Mucosa of rectum (tissue), 2 donors: ENCODE measurements around the gene CIBAR2.

Experiments used
- H3K27ac ChIP-seq, 2 donors: one replicate each; pipeline ENCODE4 v1.7.0; 2013; ENCODE audit warnings: inconsistent platforms in 2 of 2, low read depth in 2 of 2, low read length in 2 of 2
- H3K27me3 ChIP-seq, 2 donors: one replicate each; pipeline ENCODE4 v1.7.0; 2013; ENCODE audit warnings: low read length in 2 of 2; ENCODE audit not compliant: control insufficient read depth in 2 of 2, insufficient read depth in 2 of 2
- H3K36me3 ChIP-seq, 2 donors: one replicate each; pipeline ENCODE4 v1.7.0; 2013; ENCODE audit warnings: low read length in 2 of 2; ENCODE audit not compliant: control insufficient read depth in 2 of 2, insufficient read depth in 2 of 2
- H3K4me1 ChIP-seq, 2 donors: one replicate each; pipeline ENCODE4 v1.7.0; 2013; ENCODE audit warnings: low read length in 2 of 2, mild to moderate bottlenecking in 1 of 2; ENCODE audit not compliant: control insufficient read depth in 2 of 2, insufficient read depth in 2 of 2
- H3K4me3 ChIP-seq, 2 donors: one replicate each; pipeline ENCODE4 v1.7.0; 2013; ENCODE audit warnings: low read length in 2 of 2
- H3K9ac ChIP-seq, 2 donors: one replicate each; pipeline ENCODE4 v1.7.0; 2013; ENCODE audit warnings: low read length in 2 of 2, low read depth in 1 of 2, mild to moderate bottlenecking in 1 of 2
- H3K9me3 ChIP-seq, 2 donors: one replicate each; pipeline ENCODE4 v1.7.0; 2013; ENCODE audit warnings: low read length in 2 of 2; ENCODE audit not compliant: control insufficient read depth in 2 of 2
- donor health status: healthy.
- donor health status: Normal muscosa, but diverticular disease.

Gene CIBAR2

DNA sequence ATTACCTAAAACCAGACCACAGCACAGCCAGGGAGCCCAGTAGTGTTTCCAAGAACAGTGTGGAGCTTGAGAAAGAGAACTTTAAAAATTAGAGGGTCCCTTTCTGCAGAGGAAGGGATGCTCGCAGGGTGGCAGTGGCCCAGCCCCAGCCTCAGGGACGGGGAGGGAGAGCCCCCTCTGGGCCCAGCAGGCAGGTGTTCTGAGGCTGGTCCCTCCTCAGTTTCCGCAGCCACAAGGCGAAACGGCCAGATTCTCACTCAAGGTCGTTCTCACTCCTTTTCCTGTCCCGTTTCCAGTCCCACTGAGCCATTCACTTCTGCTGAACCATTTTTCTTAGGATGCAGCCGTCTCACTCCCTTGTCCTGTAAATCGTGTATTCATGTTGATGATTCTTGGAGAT, 20.0 kb downstream of the CIBAR2 start:
- H3K27me3 ChIP-seq: peaks cover 0 to 2% of the 10 kb centered on the region in 2 donors
- H3K9me3 ChIP-seq: no peaks in the 10 kb centered on the region
- no peak overlapping the region for H3K4me3 ChIP-seq
- H3K36me3 ChIP-seq: peaks cover 11 to 14% of the 10 kb centered on the region in 2 donors
- no peak overlapping the region for H3K9ac ChIP-seq
- no peak overlapping the region for H3K27ac ChIP-seq
- peaks cover 7 to 8% of the 10 kb centered on the region in 2 donors for H3K4me1 ChIP-seq

DNA sequence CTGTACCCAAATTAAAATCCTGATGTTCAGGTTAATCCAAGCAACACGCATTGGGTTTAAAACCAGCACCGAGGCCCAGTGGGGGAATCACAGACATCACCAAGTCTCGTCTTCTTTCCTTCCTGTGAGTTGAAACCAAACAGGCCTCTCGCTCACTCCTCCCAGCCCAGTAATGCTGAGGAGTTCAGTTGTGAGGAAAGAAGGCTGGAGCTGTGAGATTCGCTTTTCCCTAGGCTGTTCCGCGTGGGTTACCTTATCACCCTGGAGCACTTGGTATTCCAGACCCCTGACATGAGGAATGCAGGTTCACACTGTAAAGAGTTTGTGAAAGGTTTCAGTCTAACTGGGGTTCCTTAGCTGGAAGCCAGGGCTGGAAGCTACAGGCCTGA, 20.8 kb downstream of the CIBAR2 start:
- Histone ChIP-seq H3K4me3 (no peak overlapping the region), H3K27ac (no peak overlapping the region), H3K27me3 (no peaks in the 10 kb centered on the region), H3K4me1 (peaks cover 12 to 14% of the 10 kb centered on the region in 2 donors), H3K9ac (no peak overlapping the region), H3K9me3 (no peaks in the 10 kb centered on the region), H3K36me3 (peaks cover 11 to 14% of the 10 kb centered on the region in 2 donors)

DNA sequence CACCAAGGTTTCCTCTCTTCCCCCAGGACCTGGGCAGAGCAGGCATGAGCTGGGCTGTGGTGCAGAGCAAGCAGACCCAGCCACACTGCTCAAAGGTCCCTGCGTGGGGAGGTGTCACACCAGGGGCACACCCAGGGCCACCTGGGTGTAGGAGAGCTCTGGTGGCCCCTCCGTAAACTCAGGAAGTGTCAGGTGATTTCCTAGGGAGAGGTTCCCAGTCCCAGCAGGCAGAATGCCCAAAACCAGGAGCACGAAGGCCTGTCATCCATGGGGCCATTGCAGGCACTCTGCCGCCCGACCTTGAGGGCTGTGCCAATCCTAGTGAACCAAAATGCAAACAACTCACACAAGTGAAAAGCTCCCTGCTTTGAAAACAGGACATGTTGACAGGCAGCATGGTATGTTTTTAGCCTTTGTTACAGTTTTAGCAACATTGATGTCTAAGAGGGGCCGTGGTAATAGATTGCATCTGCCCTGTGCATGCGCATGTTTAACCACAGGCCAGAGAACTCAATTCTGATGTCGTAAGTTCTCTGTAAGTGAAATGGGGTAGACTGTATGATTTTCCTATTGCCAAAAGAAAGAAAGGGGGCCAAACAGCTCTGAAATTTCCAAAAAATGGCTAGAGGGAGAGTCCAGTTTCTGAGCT, 21.3 kb downstream of the CIBAR2 start:
- H3K27ac ChIP-seq: peak overlapping the region in 1 of 2 donors; percentile 23
- H3K4me1 ChIP-seq: peaks cover 14 to 16% of the 10 kb centered on the region in 2 donors
- H3K36me3 ChIP-seq: peaks cover 11 to 14% of the 10 kb centered on the region in 2 donors
- no peaks in the 10 kb centered on the region for H3K9me3 ChIP-seq
- H3K9ac ChIP-seq: no peak overlapping the region
- no peaks in the 10 kb centered on the region for H3K27me3 ChIP-seq
- H3K4me3 ChIP-seq: no peak overlapping the region

DNA sequence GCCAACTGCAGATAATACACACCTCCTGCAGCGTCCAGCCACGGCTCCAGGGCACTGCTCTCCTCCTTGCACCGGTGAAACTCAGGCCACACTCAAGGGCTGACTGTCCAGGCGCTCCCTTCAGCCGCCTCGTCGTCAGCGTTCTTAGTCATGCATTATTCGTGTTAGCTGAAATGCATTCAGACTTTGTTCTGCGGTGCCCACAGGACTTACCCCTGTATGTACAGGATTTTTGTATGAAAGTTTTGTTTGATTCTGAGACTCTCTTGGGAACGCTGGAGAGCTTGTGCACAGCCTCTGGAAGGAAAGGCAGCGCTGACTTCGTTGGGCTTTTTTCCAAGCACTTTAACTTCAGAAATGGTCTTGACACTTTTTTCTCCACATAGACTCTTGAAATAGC, 22.1 kb downstream of the CIBAR2 start:
- Histone ChIP-seq H3K27ac (no peak overlapping the region), H3K4me3 (no peak overlapping the region), H3K9ac (no peak overlapping the region), H3K27me3 (no peaks in the 10 kb centered on the region), H3K36me3 (peaks cover 11 to 17% of the 10 kb centered on the region in 2 donors), H3K4me1 (peaks cover 14 to 16% of the 10 kb centered on the region in 2 donors), H3K9me3 (no peaks in the 10 kb centered on the region)

DNA sequence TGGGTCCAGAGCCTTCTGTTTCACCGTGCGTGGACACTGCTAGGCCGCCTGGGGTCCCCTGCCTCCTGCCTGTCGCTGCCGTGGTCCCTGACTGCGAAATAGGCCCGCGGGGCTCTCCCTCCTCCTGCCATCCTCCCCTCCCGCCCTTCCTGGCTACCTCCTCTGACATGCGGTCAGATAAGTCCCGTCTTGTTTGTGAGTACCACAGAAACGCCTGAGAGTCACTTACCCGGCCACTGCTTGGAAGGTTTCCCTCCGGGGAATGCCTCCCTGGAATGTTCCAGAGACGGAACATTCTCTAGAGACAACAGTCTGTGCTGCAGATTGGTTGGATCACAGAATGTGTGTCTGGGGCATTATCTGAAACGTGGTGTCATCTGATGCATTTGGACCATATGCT, 22.7 kb downstream of the CIBAR2 start:
- peaks cover 11 to 17% of the 10 kb centered on the region in 2 donors for H3K36me3 ChIP-seq
- no peaks in the 10 kb centered on the region for H3K9me3 ChIP-seq
- H3K27me3 ChIP-seq: no peaks in the 10 kb centered on the region
- no peak overlapping the region for H3K27ac ChIP-seq
- H3K4me1 ChIP-seq: peaks cover 14 to 16% of the 10 kb centered on the region in 2 donors
- no peak overlapping the region for H3K4me3 ChIP-seq
- no peak overlapping the region for H3K9ac ChIP-seq

DNA sequence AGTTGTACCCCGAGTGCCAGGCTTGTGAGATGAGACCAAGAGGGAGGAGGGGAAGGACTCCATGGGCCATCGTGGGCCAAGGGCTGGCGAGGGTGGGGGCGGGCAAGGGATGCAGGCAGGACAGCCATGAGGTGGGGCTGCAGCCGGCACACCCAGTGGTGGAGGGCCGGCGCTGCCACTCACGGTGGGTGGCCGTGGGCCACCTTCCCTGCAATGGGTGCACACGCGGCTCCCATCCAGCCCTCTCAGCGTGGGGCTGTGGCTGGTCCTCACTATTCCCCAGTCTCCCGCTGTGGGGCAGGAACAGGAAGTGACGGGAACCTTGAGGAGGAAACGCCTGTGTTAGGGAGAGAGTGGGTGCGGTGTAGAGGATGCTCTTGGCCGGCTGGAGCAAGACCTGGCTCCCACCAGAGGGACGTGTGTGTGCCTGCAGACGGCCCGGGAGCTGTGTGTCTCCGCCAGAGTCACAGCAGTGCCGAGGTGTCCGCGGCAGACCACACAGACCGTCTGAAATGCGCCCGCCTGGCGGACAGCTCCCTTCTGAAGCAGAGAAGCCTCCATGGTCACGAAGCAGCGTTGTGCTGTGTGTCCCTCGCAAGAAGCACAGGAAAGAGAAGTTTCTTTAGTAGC, 23.6 kb downstream of the CIBAR2 start:
- Histone ChIP-seq H3K4me1 (peaks cover 14 to 16% of the 10 kb centered on the region in 2 donors), H3K9ac (no peak overlapping the region), H3K4me3 (no peak overlapping the region), H3K9me3 (no peaks in the 10 kb centered on the region), H3K27me3 (no peaks in the 10 kb centered on the region), H3K36me3 (peaks cover 11 to 17% of the 10 kb centered on the region in 2 donors), H3K27ac (no peak overlapping the region)

DNA sequence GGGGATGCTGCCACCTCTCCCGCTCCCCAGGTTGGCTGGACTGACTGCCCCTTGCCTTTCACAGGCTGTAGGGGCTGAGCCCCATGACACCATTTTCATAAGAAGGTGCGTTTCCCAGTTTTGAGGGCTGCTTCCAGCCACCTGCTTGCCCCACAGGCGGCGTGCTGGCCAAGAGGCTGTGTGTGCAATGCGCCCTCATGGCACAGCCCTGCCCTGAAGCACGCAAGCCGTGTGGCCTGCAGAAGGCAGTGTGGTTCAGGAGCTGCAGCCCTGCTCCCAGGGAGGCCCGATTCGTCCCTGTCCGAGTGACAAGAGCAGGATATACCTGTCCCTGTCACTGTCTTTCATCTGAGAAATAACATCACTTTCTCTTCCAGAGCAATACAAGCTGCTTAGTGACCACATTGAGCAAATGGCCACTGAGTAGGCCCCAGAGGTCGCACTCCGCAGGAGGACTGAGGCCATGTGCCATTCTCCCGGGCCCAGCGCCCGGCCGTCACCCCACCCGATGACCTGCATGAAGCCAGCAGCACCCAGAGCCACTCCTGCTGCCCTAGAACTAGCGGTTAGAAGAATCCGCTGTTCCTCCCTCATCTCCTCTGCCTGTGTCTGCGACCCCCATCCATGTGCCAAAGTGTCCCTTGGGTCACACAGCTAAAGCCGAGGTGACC, 24.2 kb downstream of the CIBAR2 start:
- Histone ChIP-seq H3K9me3 (no peaks in the 10 kb centered on the region), H3K9ac (no peak overlapping the region), H3K27ac (no peak overlapping the region), H3K27me3 (no peaks in the 10 kb centered on the region), H3K4me1 (peaks cover 14 to 16% of the 10 kb centered on the region in 2 donors), H3K36me3 (peaks cover 11 to 17% of the 10 kb centered on the region in 2 donors), H3K4me3 (no peak overlapping the region)

DNA sequence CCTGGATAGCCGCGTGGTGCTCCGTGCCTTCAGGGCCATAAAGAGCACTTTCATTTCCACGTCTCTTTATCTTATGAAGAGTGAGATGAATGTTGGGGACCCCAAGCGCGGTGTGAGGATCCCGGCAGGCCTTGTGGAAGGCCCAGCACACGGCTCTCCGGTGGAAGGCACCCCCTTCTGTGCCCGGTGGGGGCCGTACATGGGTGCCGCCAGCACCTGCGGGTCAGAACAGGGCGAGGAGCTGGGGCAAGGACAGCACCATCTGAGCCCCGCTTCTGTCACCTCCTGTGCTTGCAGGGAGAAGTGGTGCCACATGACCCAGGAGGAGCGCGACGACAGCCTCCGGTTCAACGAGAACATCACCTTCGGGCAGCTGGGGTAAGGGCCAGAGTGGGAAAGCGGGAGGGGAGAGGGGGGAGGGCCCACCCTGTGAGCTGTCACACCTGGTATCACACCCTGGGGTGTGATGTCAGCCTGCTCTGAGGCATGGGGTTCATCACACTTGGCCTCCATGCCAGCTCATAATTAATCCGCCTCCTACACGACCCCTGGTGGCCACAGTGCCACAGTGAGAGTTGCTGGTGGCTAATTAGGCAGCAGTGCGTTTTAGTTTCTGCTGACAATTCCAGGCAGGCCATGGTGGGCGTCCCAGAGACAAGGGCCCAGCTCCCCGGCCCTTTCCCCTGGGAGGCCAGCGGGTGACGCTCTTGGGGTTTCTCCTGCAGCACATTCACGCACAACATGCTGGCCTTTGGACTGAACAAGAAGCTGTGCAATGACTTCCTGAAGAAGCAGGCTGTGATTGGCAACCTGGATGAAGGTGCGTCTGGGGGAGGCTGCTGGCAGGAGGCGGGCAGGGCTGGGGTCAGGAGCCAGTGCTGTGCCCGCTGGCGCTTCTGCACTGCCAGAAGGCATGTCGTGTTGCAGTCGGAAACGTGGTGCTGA, 25.7 kb downstream of the CIBAR2 start:
- Histone ChIP-seq H3K4me1 (peaks cover 14 to 16% of the 10 kb centered on the region in 2 donors), H3K27ac (peak overlapping the region; percentile 64 to 67), H3K9ac (peak overlapping the region in 1 of 2 donors; percentile 52), H3K9me3 (no peaks in the 10 kb centered on the region), H3K27me3 (no peaks in the 10 kb centered on the region), H3K36me3 (peaks cover 11 to 17% of the 10 kb centered on the region in 2 donors), H3K4me3 (no peak overlapping the region)

DNA sequence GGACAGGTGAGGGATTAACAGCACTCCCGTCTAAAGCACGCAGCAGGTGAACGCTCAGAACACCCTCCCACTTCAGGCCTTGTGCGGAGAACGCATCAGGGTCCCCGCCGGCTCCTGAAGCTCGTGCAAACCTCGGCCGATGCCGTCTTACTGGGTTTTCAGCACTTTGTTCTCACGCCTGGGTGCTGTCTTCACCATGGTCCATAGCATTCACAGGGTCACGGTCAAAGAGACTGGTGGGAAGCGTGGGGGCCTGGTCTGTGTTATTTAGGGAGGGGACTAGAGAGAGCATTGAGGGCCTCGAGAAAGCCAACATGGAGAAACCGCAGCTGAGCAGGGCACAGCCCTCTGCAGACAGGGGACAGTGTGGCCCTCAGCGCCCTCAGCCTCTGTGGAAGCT, 26.6 kb downstream of the CIBAR2 start:
- Histone ChIP-seq H3K4me1 (peaks cover 10 to 12% of the 10 kb centered on the region in 2 donors), H3K9me3 (no peaks in the 10 kb centered on the region), H3K36me3 (peaks cover 14 to 21% of the 10 kb centered on the region in 2 donors), H3K9ac (no peak overlapping the region), H3K27me3 (no peaks in the 10 kb centered on the region), H3K27ac (no peak overlapping the region), H3K4me3 (no peak overlapping the region)
